ENCODE results near the gene POLR3GL.

POLR3GL gene

DNA sequence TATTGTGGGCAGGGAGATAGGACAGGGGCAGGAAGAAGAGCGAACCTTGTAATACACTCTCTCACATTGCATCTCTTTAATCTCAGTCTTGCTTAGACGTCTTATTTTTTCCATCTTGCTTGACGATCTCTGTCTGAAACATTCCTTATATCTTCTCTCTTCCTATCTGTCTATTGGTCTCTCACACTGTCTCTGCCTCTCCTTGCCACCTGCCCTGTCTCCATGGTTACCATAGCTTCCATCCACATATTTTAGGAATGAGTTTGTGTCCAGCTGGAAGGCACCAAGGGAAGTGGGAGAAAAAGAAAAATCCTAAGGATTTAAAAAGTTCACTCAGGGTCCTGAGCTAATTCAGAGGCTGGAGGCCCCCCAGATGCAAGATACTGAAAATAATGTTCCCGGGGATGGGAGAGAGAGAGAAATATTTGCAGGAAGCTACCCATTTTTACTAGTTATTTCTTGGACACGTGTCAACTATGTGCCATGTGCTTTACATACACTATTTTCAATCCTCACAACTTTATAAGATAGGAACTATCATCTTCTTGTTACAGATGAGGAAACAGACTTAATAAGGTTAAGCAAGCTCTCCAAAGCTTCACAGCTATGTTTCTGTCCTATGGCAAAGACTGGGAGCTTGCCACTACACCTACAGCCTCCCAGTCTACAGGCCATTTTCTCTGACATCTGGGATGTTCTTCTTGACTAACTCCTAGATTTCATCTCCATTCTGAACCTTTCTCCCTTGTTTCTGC, 1.0 kb upstream of the POLR3GL start:
- TF ChIP-seq, protein P1, sequence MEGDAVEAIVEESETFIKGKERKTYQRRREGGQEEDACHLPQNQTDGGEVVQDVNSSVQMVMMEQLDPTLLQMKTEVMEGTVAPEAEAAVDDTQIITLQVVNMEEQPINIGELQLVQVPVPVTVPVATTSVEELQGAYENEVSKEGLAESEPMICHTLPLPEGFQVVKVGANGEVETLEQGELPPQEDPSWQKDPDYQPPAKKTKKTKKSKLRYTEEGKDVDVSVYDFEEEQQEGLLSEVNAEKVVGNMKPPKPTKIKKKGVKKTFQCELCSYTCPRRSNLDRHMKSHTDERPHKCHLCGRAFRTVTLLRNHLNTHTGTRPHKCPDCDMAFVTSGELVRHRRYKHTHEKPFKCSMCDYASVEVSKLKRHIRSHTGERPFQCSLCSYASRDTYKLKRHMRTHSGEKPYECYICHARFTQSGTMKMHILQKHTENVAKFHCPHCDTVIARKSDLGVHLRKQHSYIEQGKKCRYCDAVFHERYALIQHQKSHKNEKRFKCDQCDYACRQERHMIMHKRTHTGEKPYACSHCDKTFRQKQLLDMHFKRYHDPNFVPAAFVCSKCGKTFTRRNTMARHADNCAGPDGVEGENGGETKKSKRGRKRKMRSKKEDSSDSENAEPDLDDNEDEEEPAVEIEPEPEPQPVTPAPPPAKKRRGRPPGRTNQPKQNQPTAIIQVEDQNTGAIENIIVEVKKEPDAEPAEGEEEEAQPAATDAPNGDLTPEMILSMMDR (IDR thresholded peaks at IDR 0.05; ENCODE audit: low read depth, low read length), result no peak
- no peak for DNase-seq (ENCODE audit: extremely low read depth, low read depth)

GRCh38 chr1:145965119-145965744, 742 bp downstream of the POLR3GL start:
- TF ChIP-seq, protein P1 (IDR thresholded peaks at IDR 0.05; ENCODE audit: low read depth, low read length), result no peak
- no peak for DNase-seq (ENCODE audit: extremely low read depth, low read depth)

GRCh38 chr1:145967288-145967687, 2.8 kb downstream of the POLR3GL start:
- no peak for DNase-seq (ENCODE audit: extremely low read depth, low read depth)
- TF ChIP-seq, protein P1 (IDR thresholded peaks at IDR 0.05; ENCODE audit: low read depth, low read length), result no peak

GRCh38 chr1:145972580-145972979, 8.1 kb downstream of the POLR3GL start:
- DNase-seq (ENCODE audit: extremely low read depth, low read depth), result no peak
- TF ChIP-seq, protein P1 (IDR thresholded peaks at IDR 0.05; ENCODE audit: low read depth, low read length), result no peak

DNA sequence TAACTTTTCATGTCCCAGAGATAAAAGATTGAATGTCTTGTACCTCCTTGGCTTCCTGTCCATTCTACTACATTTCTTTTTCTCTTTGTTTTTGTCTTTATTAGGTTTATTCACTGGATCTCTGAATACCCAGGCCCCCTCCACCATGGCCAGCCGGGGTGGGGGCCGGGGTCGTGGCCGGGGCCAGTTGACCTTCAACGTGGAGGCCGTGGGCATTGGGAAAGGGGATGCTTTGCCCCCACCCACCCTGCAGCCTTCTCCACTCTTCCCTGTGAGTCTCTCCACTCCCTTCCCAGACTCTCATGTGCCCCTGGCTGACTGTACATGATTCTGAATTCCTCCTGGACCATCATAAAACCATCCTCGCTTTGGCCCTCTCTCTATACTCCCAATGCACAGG, 10.2 kb downstream of the POLR3GL start:
- DNase-seq (ENCODE audit: extremely low read depth, low read depth), result no peak
- TF ChIP-seq, protein P1 (IDR thresholded peaks at IDR 0.05; ENCODE audit: low read depth, low read length), result no peak

GRCh38 chr1:145975216-145975615, 10.7 kb downstream of the POLR3GL start:
- no peak for DNase-seq (ENCODE audit: extremely low read depth, low read depth)
- TF ChIP-seq, protein P1 (IDR thresholded peaks at IDR 0.05; ENCODE audit: low read depth, low read length), result no peak

DNA sequence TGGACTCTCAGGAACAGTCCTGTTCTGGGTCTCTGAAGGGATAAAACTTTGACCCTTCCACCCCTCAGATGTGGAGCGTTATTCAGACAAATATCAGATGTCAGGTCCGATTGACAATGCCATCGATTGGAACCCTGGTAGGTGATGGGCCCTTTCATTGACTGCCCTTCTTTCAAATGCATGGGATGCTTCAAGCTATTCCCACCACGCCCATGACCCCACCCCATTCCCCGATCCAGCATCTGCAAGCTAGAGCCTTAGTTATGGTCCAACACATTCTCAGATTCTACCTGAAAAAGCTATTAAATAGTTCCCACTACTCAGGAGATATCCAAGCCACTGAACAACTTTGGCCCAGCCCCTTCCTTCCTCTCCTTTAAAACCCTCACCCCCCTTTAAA, 12.5 kb downstream of the POLR3GL start:
- TF ChIP-seq, protein P1 (IDR thresholded peaks at IDR 0.05; ENCODE audit: low read depth, low read length), result no peak
- DNase-seq (ENCODE audit: extremely low read depth, low read depth), result no peak

All from AG09319 (cell line).